GM18951 (cell line): Measurements from ENCODE around the gene PRELID2.
"Not testable (repeated sequence)": the region's sequence is repeated elsewhere in the genome, so short reads cannot be mapped to it uniquely, and the experiment has no call there.

Source experiments
- POLR2A ChIP-seq: IDR thresholded peaks from 4 replicates; pipeline ENCODE4 v1.6.1; 2011; ENCODE audit warnings: mild to moderate bottlenecking; ENCODE audit not compliant: insufficient read length, insufficient read depth; ENCODE audit errors: extremely low read depth
- in situ Hi-C: fragments of 300-500 bp; cut with MboI; formaldehyde crosslinking; loops from one replicate; pipeline ENCODE4 v1.12.0; 2022; ENCODE audit warnings: low sequenced_read_pairs, mixed read lengths, inconsistent platforms; ENCODE audit not compliant: unreplicated experiment

PRELID2 gene

DNA sequence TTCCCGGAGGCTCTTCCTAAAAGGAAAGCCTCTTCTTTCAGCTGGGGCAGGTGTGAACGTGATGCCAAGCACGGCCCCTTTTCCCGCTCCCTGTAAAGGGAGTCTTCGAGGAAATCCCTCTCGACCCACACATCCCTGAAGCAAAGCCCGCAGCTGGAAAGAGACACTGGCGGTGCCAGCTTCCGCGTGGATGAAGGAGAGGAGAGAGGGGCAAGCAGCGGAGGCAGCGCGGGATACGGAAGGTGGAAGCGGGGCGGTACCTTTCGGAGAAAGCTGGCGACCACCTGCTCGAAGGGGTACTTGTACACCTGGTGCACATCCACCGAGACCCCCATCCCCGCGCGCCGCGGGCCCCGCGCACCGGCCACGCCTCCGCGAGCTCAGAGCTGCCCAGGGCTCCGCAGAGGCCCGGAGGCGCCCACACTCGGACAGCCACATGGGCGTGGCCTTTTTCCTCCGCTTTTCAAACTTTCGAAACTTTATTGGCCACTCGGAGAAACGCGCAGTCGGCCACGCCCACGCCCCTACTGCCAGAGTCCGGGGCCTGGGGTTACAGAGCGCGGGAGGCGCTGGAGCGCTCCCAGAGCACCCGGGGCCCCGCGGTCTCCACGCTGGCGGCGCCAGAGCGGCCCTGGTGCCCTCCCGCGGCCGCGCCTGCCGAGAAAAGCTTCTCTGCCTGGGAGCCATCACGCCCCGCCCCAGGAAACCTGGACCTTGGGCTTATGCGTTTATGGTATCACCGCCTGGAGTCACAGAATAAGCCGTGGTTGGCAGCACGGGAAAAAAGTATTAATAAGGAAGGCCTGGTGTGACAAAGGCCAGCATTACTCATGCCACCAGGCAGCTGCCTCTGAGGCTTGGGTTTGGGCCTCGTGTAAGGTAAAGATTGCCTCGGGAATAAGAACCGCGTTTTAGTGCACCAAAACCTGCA, at the start of gene PRELID2:
Gene PRELID2, minus strand, starts transcription at position 426 of the 931 bp plus-strand sequence. Its CDS starts 91 bp downstream, at position 335.
- TF ChIP-seq POLR2A: peak; percentile 34
- in situ Hi-C loops: loop anchor here (25.0 kb wide), 1 partner anchor 1623 kb away; no protein-coding TSS in a partner anchor

DNA sequence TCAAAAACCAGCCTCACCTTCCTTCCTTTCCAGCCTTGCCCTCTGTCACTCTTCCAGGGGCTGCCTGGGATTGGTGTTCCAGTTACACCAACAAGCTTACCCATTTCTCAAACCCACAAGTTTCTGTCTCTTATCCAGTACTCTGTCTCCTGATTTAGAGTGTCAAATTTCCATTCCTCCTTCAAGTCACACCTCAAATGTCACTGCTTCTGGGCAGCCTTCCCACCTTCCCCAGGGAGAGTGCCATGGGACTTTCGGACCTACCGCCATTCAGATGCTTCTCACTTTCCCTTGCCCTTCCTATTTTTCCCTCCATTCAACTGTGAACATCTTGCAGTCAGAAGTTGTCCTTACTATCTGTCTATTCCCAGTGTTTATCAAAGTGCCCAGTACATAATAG, 39.6 kb upstream of the PRELID2 start:
- TF ChIP-seq POLR2A: no peak
- in situ Hi-C loops: no loop called here

DNA sequence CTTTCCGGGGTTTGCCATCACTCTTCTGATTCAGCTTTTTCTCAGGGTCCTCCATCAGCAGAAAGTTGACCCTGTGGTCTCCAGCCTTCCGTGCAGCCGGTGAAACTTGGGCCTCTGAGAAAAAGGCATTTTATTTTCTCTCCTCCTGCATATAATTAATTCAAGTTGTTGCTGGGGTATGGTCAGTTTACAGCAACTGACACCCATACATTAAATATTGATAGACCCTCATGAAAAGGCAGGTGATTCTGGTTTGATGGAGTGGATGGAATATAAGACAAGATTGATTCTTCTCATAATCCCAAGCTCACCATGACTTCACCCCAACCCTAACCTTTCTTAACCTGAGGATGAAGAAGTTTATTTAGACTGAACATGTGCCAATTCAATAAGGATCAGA, 37.8 kb upstream of the PRELID2 start, which contains the start of gene GRXCR2:
Gene GRXCR2, minus strand, starts transcription at position 101 of the 400 bp plus-strand sequence. Its CDS starts 46 bp downstream, at position 55.
- in situ Hi-C loops: no loop called here
- no peak for TF ChIP-seq POLR2A

DNA sequence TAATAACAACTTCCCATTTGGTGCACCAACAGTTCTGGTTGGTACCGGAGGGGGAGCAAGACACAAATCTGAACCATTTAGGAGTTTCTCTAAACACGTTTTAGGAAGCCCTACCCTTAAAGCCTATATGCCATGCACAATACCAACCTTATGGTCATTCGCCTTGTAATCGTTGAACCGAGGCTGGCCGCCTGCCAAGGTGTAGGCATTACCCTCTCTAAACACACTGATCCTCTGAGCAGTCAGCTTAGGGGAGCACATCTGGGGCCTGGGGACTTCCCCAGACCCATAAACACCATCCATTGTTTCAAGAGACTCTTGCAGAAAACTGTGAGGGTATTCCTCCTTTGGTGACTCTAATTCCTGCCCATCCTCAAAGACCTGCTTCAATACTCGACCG, 37.3 kb upstream of the PRELID2 start:
- in situ Hi-C loops: no loop called here
- TF ChIP-seq POLR2A: no peak

DNA sequence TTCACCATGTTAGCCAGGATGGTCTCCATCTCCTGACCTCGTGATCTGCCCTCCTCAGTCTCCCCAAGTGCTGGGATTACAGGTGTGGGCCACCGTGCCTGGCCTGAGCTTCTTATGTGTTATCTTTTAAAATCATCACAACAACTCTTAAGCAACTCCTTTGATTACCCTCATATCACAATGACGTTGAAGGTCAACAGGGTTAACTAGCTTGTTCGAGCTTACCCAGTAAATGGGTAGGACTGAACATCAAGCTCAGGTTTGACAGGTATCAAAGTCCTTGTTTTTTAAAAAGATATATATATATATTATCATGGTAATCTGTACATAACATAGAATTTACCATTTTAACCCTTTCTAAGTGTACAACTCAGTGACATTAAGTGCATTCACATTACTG, 34.6 kb upstream of the PRELID2 start:
- in situ Hi-C loops: no loop called here
- TF ChIP-seq POLR2A: no peak

DNA sequence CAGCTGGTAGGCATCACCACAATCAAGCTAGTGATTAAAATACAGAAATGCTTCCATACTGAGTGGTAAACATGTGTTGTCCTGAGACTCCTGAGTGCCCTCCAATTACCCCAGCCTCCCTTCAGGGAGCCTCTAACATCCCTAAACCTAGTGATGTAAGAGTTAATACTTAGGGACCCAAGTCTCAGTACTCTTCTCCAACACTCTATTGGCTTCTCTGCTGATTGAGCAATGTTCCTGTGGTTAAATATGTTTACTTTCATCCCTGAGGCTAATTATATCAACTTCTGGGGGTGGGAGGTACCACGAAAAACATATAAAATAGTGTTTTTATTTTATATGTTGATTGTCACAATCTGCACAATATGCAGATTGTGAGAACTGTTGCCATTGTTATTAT, 32.7 kb upstream of the PRELID2 start:
- in situ Hi-C loops: no loop called here
- no peak for TF ChIP-seq POLR2A

DNA sequence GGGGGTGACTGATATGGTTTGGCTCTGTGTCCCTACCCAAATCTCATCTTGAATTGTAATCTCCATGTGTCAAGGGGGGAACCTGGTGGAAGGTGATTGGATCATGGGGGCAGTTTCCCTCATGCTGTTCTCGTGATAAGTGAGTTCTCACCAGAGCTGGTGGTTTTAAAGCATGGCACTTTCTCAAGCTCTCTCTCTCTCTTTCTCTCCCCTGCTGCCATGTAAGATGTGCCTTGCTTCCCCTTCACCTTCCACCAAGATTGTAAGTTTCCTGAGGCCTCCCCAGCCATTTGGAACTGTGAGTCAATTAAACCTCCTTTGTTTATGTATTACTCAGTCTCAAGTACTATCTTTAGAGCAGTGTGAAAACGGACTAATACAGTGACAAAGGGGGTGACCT, 29.3 kb upstream of the PRELID2 start:
- in situ Hi-C loops: not testable (repeated sequence)

DNA sequence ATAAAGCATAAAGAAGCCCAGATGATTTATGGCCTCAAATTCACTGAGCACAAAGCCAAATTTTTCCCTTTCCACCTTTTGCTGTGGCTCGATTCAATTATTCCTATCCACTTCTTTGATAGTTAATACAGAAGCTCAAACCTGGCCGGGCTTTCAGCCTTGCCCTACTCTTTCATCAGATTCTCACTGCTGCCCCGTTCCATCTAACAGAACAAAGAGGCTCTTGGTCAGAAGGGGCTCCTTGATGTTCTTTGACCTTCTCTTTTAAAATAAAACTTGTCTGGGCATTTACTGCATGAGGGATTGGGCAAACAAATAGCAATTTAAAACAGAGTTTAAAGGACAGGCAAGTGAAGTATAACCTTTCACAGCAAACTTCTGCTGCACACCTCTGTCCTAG, 27.9 kb upstream of the PRELID2 start:
- in situ Hi-C loops: no loop called here
- no peak for TF ChIP-seq POLR2A

DNA sequence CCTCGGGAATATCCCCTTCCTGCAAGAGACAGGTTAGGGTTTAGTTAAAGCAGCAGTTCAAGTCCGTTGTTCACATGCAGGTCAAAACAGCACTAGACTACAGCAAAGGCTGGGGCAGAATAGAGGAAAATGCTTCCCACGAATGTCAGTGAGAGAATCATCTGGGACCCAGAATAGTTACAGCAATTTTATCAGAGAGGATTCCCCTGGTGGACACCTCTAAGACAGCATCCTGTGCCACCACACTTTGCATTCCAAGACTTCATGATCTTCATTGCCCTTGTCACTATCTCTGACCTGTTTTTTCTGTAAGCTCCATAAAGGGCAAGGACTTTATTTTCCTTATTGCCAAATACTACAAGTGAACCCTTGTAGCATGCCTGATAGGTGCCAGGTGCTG, 24.8 kb upstream of the PRELID2 start:
- no peak for TF ChIP-seq POLR2A
- in situ Hi-C loops: no loop called here

DNA sequence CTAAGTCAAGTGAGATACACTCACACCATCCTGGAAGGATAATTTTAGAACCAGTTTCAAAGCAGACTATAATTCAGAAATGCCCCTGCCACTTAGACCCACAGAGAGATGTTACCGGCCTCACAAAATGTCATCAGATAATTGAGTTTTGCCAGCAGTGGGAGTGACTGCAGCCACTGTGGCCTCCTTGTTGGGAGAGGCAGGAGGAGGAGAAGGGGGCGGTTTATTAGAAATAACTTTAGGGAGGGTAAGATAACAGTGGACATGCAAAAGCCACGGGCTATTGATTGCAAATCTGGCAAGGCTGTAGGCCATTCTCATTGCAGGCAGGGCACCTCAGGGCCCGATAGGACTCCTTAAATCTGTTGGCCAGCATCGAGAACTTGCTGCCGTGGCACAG, 24.3 kb upstream of the PRELID2 start:
- in situ Hi-C loops: no loop called here
- TF ChIP-seq POLR2A: no peak

DNA sequence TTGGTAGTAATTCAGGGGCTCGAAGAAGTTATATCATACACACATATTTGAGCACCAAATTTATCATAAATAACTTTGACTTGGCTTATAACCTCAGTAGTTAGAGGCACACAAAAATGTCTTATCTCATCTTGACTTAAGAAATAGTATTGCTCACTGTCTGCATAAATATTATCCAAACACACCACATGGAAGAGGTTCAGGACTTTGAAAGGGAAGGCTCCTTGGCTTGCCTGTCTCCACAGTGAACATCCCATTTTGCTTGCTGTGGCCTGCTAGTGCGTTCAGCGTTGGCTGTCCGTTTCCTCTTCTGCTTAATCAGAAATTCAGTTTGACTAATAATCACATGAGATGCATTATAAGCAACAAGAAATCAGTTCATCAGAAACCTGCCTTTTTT, 23.8 kb upstream of the PRELID2 start:
- in situ Hi-C loops: no loop called here
- no peak for TF ChIP-seq POLR2A

DNA sequence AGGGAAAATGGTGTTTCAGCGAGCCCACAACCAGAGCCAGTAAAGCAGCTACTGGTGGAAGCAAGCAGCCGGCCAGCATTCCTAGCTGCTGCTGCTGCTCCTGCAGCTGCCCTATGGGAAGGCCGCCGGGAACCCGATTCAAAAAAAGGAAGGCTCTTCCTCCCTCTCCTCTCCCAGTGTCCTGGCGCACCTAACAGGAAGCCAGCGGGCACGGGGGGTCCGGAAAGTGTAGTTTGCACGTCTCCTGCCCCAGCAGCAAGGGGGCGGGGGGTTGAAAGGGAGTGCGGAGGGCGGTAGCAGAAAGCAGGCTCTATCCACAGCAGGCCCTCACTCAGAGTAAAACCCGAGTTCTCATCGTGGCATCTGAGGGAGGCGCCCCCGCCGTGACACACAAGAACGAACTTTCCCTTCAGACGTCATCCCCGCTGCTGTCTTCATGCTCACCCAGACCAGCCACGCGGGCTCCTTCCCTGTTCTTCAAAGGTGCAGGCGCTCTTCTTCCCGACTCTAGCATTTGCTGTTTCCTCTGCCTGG, 21.2 kb upstream of the PRELID2 start:
- in situ Hi-C loops: no loop called here

DNA sequence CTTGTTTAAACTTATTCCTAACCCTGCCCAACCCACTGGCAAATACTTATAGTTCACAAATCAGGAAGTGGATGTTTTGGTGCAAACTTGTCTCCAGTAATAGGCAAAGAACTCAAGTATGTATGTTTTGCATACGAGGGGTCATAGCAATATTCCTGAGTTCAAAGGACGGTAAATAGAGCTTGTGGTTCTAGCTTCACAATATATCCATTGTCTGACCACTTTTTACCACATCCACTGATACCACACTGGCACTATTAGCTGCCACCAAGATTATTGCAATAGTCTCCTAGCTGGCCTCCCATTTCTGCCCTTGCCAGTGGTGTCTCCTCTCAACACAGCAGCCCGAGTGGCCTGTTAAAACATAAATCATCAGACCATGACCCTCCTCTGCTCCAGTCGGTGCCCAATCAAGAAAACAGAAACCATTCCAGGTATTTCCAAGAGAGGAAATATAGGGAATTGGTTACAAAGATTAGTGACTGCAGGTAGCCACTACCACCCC, 20.7 kb upstream of the PRELID2 start:
- no peak for TF ChIP-seq POLR2A
- in situ Hi-C loops: no loop called here

More for the DNA sequence above, 21.2 kb upstream of the PRELID2 start:
- TF ChIP-seq POLR2A: no peak
